Osteoblast (primary cell): ENCODE data around the gene COMMD1. TPM values are rescaled to one million over a fixed set of nuclear protein-coding genes. Genes with fewer than 3 reads are reported as not detected.
"Not testable (repeated sequence)": the region's sequence is repeated elsewhere in the genome, so short reads cannot be mapped to it uniquely, and the experiment has no call there.

Experiments used
- DNase-seq: peaks from one replicate; pipeline ENCODE4 v3.0.0; 2011; ENCODE audit warnings: low spot score, mixed read lengths; ENCODE audit not compliant: insufficient read length; ENCODE audit errors: missing footprints
- H2AFZ ChIP-seq: 2 replicates; pipeline ENCODE4 v1.6.0; 2011; ENCODE audit warnings: mild to moderate bottlenecking, low read length
- H3K27ac ChIP-seq: 2 replicates; pipeline ENCODE4 v1.5.1; 2011; ENCODE audit warnings: mild to moderate bottlenecking, low read depth, low read length, moderate library complexity
- H3K27me3 ChIP-seq: 2 replicates; pipeline ENCODE4 v1.6.0; 2012; ENCODE audit warnings: mild to moderate bottlenecking, control low read depth, inconsistent platforms, low read length, moderate library complexity; ENCODE audit not compliant: insufficient read depth
- H3K36me3 ChIP-seq: 2 replicates; pipeline ENCODE4 v1.5.1; 2011; ENCODE audit warnings: mild to moderate bottlenecking, low read length, control low read depth, moderate library complexity; ENCODE audit not compliant: insufficient read depth
- H3K4me1 ChIP-seq: 2 replicates; pipeline ENCODE4 v1.5.1; 2011; ENCODE audit warnings: mild to moderate bottlenecking, low read length, control low read depth, moderate library complexity; ENCODE audit not compliant: insufficient read depth
- H3K4me2 ChIP-seq: 2 replicates; pipeline ENCODE4 v1.6.0; 2011; ENCODE audit warnings: mild to moderate bottlenecking, low read length; ENCODE audit not compliant: insufficient read depth
- H3K4me3 ChIP-seq: fragments of 200-600 bp; sonication (generic); 3 replicates; pipeline ENCODE4 v1.5.1; 2012; ENCODE audit warnings: mild to moderate bottlenecking, low read length, inconsistent platforms; ENCODE audit not compliant: insufficient read depth
- H3K79me2 ChIP-seq: 2 replicates; pipeline ENCODE4 v1.6.0; 2012; ENCODE audit warnings: mild to moderate bottlenecking, low read length, control low read depth, inconsistent platforms; ENCODE audit not compliant: insufficient read depth
- H3K9me3 ChIP-seq: 2 replicates; pipeline ENCODE4 v1.5.1; 2011; ENCODE audit warnings: low read depth, low read length, control low read depth
- H4K20me1 ChIP-seq: 2 replicates; pipeline ENCODE4 v1.6.0; 2012; ENCODE audit warnings: mild to moderate bottlenecking, low read length, control low read depth; ENCODE audit not compliant: insufficient read depth
- total RNA-seq: library from RNA; depleted of rRNA; stranded (reverse); fragments of >200 nt; gene quantifications from 2 replicates; pipeline ENCODE4 v1.2.3, GENCODE V29; 2012
- TF ChIP-seq, protein P1 (sequence below): IDR thresholded peaks from 2 replicates; pipeline ENCODE4 v1.5.1; 2011; ENCODE audit warnings: mild to moderate bottlenecking, low read depth, low read length, moderate library complexity; ENCODE audit errors: extremely low read depth

The COMMD1 gene
- total RNA-seq, 1 donor, result 51.8 TPM

DNA sequence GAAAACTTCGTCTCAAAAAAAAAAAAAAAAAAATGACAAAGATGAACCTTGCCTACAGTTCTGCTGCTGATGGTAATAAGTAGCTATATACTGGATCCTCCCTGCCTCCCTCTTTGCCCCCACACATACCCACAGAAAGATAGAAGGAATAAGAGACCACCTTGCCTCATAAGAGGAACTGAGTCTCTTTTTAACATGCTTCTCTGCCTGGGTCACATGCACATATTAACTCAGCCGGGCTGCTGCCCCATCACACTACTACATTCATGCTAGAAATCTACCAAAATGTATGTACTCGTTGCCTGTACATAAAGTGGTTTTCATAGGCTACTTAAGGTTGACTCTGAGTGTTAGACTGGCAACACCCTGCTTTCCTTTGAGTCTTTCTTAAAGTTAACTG lies 211.5 kb downstream of the COMMD1 start:
- no peak overlapping the region for H3K4me3 ChIP-seq
- H2AFZ ChIP-seq, result no peak overlapping the region
- H3K4me1 ChIP-seq, result no peaks in the 10 kb centered on the region
- H3K27me3 ChIP-seq, result no peaks in the 10 kb centered on the region
- no peaks in the 10 kb centered on the region for H3K9me3 ChIP-seq
- H3K79me2 ChIP-seq, result no peaks in the 10 kb centered on the region
- H4K20me1 ChIP-seq, result no peaks in the 10 kb centered on the region
- H3K36me3 ChIP-seq, result no peaks in the 10 kb centered on the region
- H3K4me2 ChIP-seq, result no peak overlapping the region
- no peak for DNase-seq
- TF ChIP-seq, protein P1, sequence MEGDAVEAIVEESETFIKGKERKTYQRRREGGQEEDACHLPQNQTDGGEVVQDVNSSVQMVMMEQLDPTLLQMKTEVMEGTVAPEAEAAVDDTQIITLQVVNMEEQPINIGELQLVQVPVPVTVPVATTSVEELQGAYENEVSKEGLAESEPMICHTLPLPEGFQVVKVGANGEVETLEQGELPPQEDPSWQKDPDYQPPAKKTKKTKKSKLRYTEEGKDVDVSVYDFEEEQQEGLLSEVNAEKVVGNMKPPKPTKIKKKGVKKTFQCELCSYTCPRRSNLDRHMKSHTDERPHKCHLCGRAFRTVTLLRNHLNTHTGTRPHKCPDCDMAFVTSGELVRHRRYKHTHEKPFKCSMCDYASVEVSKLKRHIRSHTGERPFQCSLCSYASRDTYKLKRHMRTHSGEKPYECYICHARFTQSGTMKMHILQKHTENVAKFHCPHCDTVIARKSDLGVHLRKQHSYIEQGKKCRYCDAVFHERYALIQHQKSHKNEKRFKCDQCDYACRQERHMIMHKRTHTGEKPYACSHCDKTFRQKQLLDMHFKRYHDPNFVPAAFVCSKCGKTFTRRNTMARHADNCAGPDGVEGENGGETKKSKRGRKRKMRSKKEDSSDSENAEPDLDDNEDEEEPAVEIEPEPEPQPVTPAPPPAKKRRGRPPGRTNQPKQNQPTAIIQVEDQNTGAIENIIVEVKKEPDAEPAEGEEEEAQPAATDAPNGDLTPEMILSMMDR, result no peak
- no peak overlapping the region for H3K27ac ChIP-seq

DNA sequence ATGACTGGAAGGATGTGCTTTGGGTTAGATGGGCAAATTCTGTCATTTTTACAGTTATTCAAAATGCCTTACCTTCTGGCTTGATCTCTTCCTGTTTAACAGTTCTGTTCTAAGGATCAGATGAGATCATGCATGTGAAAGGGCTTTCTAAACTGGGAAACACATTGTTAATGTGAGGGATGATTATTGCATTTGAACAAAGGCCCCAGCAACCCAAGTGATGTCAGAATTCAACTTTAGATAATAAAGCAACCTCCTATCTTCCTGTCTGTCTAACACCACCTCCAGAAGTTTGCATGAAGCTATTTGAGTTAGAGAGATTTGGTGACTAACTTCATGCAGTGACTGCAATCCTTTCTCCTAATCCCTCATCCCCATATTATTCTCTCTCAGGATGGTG lies 212.7 kb downstream of the COMMD1 start:
- no peak overlapping the region for H3K4me3 ChIP-seq
- H3K27me3 ChIP-seq, result no peaks in the 10 kb centered on the region
- peaks cover 5% of the 10 kb centered on the region for H4K20me1 ChIP-seq
- DNase-seq, result no peak
- no peak overlapping the region for H3K4me2 ChIP-seq
- H3K36me3 ChIP-seq, result no peaks in the 10 kb centered on the region
- TF ChIP-seq, protein P1, result no peak
- H3K4me1 ChIP-seq, result no peaks in the 10 kb centered on the region
- no peaks in the 10 kb centered on the region for H3K9me3 ChIP-seq
- H3K27ac ChIP-seq, result no peak overlapping the region
- no peak overlapping the region for H2AFZ ChIP-seq
- no peaks in the 10 kb centered on the region for H3K79me2 ChIP-seq

GRCh38 chr2:62119311-62119974 lies 214.0 kb downstream of the COMMD1 start:
- Histone ChIP-seq H4K20me1 (peaks cover 5% of the 10 kb centered on the region), H3K27ac (no peak overlapping the region), H3K9me3 (no peaks in the 10 kb centered on the region), H3K79me2 (no peaks in the 10 kb centered on the region), H3K27me3 (no peaks in the 10 kb centered on the region), H3K36me3 (no peaks in the 10 kb centered on the region), H3K4me2 (no peak overlapping the region), H3K4me3 (no peak overlapping the region), H3K4me1 (no peaks in the 10 kb centered on the region), H2AFZ (no peak overlapping the region)
- TF ChIP-seq, protein P1, result no peak
- DNase-seq, result no peak

DNA sequence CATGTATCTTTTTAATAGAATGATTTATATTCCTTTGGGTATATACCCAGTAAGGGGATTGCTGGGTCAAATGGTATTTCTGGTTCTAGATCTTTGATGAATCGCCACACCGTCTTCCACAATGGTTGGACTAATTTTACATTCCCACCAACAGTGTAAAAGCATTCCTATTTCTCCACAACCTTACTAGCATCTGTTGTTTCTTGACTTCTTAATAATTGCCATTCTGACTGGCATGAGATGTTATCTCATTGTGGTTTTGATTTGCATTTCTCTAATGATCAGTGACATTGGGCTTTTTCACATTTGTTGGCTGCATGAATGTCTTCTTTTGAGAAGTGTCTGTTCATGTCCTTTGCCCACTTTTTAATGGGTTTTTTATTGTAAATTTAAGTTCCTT lies 220.8 kb downstream of the COMMD1 start:
- H2AFZ ChIP-seq, H3K27me3 ChIP-seq, H3K4me2 ChIP-seq, H3K4me1 ChIP-seq, H3K27ac ChIP-seq, H3K36me3 ChIP-seq, H3K79me2 ChIP-seq, H3K9me3 ChIP-seq, H3K4me3 ChIP-seq, H4K20me1 ChIP-seq, DNase-seq: not testable (repeated sequence)
